ENCODE data around the gene DLG2. TPM values are rescaled to one million over a fixed set of nuclear protein-coding genes. Genes with fewer than 3 reads are reported as not detected.

The DLG2 gene
- total RNA-seq, 1 donor from 2014 or later: 13.7 TPM

GRCh38 chr11:85105868-85106267, 521.3 kb downstream of the DLG2 start:
- peak; percentile 6 for DNase-seq

DNA sequence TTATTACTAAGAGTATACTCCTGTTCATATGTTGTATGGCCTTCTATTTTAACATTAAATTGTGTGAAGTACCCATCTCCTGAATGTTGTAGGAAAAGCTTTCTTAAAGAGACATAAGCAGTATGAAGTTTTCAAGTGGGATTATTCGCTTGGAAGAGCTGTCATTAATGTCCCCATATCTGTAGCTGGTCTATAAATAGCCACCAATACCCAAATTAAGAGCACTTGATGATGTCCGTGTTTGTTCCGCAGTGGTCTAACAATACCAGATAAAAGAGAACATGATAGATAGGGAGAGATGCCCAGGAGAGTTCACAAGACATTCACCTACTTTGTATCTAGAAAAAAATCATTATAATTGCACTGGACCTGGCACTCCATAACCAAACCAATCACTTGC, 527.6 kb downstream of the DLG2 start:
- DNase-seq: no peak

DNA sequence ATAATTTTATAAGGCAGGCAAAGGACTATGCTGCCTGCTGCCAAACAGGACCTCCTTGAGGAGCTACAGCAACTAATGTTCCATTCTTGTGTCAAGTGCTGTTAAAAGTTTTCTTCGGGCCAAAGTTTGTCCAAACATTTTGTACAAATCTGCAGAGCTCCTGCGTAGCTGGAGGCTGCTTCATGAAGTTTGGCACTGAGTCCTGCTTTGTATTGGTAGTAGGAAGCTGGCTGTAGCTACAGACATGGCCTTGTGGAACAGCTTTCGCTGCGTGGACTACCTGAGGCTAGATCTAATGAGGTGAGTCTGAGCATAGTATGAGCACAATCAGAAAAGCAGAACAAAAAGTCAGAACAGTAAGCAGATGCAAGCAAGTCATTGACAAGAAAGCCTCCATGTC, 528.1 kb downstream of the DLG2 start:
- no peak for DNase-seq

- no peak for DNase-seq
Measured at GRCh38 chr11:85096939-85097338, 530.2 kb downstream of the DLG2 start.

GRCh38 chr11:85095239-85095638, 531.9 kb downstream of the DLG2 start:
- no peak for DNase-seq

DNA sequence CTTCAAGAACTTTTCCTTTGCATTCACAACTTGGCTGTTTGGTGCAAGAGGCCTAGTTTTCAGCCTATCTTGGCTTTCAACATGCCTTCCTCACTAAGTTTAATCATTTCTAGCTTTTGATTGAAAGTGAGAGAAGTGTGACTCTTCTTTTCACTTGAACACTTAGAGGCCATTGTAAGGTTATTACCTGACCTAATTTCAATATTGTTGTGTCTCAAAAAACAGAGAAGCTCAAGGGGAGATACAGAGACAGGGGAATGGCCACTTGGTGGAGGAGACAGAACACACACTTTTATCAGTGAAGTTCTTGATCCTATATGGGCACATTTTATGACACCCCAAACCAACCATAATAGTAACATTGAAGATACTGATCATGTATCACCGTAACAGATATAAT, 532.3 kb downstream of the DLG2 start:
- no peak for DNase-seq

DNA sequence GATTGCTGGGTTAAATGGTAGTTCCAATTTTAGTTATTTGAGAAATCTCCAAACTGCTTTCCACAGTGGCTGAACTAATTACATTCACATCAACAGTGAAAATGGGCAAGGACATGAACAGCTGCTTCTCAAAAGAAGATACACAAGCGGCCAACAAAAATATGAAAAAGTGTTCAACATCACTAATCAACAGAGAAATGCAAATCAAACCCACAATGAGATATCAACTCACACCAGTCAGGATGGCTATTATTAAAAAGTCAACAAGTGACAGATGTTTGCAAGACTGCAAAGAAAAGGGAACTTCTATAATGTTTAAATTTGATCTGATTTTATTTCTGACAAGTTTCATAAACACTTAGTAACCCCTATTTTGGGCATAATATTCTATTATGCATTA, 537.5 kb downstream of the DLG2 start:
- no peak for DNase-seq

- DNase-seq: no peak
Measured at GRCh38 chr11:85088286-85088685, 538.9 kb downstream of the DLG2 start.

DNA sequence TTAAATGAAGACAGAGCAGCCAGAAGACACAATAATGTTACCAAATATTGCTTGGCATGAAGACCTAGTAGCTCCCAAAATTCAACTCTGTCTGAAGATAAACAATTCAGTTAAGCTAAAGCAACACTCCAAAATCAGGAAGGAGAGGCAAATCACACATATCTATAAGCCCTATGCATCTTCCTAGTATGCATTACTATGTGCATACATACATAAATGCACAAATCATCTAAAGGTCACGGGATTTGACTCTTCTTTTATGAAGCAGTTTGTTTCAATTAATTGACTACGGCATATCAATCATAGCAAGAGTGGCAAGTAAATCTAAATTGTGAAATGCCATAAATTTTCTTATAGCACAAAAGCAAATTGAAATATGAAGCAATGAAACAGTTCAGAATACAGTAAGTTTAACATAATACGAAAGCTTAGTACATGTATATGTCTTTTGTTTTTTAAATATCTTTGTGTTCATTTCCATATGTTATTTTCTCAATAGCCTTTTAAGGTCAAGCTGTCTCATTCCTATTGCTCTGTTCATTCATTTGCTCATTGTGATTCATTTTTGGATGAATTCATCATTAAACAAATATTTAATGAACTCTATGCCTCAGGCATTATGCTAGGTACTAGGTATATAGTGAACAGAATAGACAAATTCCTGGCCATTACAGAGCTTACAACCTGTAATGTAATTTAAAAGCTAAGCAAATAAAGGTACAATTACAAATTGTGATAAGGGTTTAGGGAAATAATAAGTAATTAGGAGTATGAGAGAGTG, 540.5 kb downstream of the DLG2 start:
- DNase-seq: no peak

DNA sequence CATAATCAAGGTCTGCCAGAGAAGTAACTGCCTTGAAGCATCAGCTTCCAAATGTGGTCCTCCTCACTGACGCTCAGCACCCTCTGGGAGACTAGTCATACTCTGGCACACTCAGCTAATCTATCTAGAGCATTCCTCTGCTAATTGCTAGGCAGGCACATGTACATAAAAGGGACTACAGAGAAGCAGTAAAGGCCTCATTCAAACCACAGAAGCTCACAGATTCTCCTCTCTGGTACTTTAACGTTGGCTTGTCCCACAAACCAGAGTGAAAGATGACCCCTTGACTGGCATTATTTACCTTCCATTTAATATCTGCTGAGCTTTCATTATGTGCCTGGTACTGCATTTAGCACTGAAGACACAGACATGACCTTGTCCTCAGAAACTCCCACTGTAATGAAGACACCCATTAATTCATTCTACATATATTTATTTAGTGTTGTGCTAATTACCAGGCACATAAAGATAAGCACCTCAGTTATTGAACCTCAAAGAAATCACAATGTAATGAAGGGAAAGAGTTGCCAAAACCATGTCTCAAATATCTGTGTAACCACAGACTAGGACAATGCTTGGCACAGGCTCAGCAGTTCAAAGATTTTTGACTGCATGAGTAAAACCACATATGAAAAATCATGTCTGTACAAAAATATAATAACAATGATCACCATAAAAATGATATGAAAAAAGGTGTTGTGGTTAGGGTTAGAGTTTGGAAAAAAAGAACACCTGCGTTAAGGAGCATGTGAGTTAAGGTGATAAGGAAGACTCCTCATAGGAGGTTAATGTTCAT, 550.4 kb downstream of the DLG2 start:
- DNase-seq: no peak

DNA sequence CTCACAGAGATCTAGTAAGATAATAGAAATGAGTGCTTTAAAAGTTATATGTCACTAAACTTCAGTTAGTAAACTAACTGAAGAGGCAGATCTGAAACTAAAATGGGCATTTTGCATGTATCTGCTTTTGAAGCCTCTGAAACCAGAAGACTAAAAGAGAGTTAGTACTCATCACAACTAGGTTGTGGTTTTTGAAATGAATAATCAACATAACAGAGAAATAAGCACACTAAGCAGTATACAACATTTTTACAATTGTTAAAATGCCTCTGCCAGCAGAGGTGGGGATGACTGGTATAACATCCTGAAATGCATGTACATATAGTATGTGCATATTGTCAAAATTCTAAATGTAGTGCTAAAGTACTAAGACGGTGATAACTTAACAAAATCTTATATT, 564.5 kb downstream of the DLG2 start:
- no peak for DNase-seq

DNA sequence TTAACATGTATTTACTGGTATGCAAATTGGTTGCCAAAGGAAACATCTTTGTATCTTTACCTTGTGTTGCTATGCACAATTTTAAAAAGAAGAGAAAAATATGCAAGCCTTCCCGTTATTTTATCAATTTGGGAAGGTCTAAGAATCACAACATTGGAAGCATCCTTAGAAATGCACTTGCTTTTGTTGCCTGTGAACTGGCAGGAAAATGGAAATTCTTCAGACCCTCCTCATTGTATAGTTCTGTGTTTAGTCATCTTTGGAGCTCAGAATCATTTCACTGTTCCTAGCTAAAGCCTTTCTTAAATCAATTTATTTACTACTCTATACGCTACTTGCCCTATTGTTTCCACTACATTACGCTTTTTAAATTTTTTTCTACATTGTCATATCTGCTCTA, 574.5 kb downstream of the DLG2 start:
- no peak for DNase-seq

DNA sequence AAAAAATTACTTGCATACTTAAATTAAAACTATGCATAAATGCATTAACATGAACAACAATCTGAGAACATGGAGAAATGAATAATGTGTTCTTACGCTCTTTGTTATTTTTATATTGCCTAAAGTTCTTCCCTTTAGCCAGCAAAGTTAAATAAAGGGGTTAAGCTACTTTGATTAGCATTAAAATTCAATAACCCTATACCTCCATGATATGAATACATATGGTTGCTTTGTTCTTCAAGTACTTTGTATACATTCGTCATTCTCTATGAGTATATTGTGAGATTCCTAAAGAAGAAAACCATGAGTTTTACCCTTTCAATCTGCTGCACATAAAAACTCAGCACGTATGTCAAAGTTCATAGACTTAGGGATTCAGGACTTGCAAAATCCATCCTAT, 578.3 kb downstream of the DLG2 start:
- DNase-seq: no peak

DNA sequence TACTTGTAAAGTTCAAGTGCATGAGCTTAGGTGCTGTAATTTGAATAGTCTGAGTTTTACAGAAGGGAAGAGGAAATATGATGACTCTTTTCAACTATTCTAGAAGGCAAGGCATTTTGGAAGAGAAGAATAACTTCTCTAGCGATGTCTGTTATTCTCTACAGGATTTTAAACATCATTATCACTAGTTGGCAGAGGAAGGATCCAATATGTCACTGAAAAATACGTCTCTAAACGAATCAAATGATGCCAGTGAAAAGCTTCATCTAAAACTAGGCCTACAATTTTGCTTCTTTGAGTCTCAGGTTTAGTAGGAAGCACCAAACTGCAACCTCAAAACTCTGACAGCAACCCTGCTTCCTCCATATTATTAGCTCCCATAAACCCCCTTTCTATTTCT, 581.4 kb downstream of the DLG2 start:
- DNase-seq: no peak

GRCh38 chr11:85044911-85045310, 582.2 kb downstream of the DLG2 start:
- no peak for DNase-seq

DNA sequence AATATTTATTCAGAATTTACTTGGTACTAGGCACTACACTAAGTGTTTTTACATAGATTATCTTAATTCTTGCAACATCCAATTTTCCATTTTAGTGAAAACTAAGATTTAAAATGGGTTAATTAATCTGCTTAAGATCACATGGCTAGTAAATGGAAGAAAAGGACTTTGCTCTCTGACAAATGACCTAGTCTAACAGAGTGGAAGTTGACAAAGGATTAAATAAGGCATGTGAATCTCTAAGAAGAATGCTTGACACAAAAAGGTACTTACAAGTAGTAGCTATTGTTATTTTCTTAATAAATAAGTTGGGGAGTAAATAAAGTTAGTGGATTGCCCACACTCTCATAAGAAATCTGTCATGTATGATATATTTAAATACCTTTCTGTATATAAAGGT, 584.8 kb downstream of the DLG2 start:
- DNase-seq: no peak

DNA sequence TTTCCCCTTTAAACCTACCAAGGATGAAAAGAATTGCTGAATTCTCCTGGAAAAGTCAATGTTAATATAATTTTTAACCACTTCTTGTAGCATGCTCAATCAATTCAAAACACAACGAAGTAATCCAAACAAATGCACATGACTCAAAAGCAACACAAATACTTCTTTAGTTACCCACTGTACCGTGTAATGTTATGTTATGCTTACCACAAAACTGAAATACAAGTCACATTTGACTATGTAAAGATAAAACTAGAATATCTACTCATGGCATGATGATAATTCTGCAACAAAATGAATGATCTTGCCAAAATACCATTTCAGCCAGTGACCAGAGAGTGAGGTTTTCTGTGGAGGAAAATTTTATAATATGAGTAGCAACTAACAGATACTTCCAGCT, 587.0 kb downstream of the DLG2 start:
- DNase-seq: no peak

DNA sequence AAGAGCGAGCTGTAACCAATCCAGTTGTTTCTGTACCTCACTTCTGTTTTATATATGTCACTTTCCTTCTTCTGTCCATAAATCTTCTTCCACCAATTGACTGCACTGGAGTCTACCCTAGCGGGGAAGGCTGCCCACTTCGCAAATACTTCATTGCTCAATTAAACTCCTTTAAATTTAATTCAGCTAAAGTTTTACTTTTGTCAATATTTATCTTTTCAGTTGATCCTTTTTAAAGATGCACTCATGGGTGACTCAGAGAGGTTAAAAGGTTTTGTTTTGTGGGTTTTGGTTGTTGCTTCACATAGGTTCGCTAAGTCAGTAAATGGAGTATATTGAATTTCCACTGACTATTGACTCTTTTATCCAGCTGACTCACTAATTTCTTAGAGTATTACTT, 597.2 kb downstream of the DLG2 start:
- no peak for DNase-seq

DNA sequence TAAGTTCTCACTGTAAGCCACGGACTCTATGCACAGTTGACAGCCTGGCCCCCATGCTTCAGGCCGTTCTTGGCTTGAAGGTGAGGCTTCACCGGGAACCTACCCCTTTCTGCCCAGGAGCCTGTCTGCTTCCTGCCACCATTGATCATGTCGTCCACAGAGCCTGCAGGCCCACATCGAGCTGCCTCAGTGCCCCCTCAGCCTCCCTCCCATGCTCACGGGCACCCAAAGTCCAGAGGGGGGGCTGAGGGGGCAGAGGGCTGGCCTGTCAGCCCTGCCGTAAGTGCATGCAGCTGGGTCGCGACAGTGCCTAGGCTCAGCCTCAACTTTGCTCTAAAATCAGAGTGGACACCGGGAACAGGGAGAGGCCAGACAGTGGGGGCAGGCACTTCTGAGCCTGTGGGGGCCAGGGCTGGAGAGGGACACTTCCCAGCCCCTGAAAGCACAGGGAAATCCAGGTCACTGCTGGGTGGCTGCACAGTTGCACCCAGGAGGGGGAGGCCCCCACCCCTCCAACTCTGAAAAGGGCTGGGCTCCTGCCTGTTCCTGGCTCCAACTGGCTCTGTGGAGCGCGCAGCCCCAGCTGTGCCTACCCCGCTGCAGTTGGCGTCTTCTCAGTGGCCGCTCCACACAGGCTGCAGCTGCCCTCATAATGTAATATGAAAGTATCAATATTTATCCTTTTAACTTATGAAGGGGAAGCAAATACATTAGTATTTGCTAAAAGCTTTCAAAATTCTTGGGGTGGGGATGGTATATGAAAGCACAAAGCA, 598.6 kb downstream of the DLG2 start:
- no peak for DNase-seq

DNA sequence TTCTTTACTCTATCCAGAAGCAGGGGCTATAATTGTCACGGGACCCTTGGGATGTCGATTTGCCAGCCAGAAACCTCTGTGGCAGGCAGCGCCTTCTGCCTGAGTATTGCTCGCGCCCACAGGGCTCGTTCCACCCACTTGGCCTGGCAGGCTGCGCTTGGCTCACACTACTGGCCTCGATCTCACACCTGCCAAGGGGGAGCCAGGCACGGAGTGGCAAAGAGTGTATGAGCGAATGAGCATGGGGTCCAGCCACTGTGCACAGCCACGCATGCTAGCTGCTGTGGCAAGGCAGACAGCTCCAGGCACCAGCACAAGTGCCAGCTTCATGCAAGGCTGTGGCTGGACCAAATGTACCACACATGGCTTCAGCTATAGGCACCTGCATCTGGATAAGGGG, 599.8 kb downstream of the DLG2 start:
- DNase-seq: no peak

- no peak for DNase-seq
Measured at GRCh38 chr11:85021058-85021457, 606.1 kb downstream of the DLG2 start.

GRCh38 chr11:84993386-84993785, 633.8 kb downstream of the DLG2 start:
- no peak for DNase-seq

- DNase-seq: no peak
Measured at GRCh38 chr11:84990141-84990540, 637.0 kb downstream of the DLG2 start.
